CD4-positive, CD25-positive, alpha-beta regulatory T cell (primary cell): ENCODE measurements around the gene CHST3. TPM values are rescaled to one million over a fixed set of nuclear protein-coding genes. Genes with fewer than 3 reads are reported as not detected.

Experiments used
- ATAC-seq, 2 donors: fragments of 150-1000 bp; cut with Tn5 transposase; one replicate each; pipeline ENCODE4 v1.10.0; 2021; ENCODE audit warnings: low read depth in 2 of 2, moderate number of reproducible peaks in 2 of 2, moderate library complexity in 1 of 2
- DNase-seq, 3 donors: peaks; one replicate each; pipeline versions ENCODE4 v3.0.0 to v3.0.0-alpha.2; 2012 to 2022; ENCODE audit warnings: mixed read lengths in 1 of 3
- H3K27ac ChIP-seq: one replicate; pipeline ENCODE4 v1.7.0; 2013; ENCODE audit warnings: mild to moderate bottlenecking, low read length; ENCODE audit not compliant: insufficient read depth, poor library complexity, severe bottlenecking
- H3K27me3 ChIP-seq: one replicate; pipeline ENCODE4 v1.7.0; 2013; ENCODE audit warnings: low read length; ENCODE audit not compliant: control insufficient read depth, insufficient read depth
- H3K36me3 ChIP-seq: one replicate; pipeline ENCODE4 v1.7.0; 2013; ENCODE audit warnings: mild to moderate bottlenecking, low read length, moderate library complexity; ENCODE audit not compliant: control insufficient read depth, insufficient read depth
- H3K4me1 ChIP-seq: 2 replicates; pipeline ENCODE4 v1.7.0; 2013; ENCODE audit warnings: mild to moderate bottlenecking, low read length; ENCODE audit not compliant: insufficient read depth, control insufficient read depth, poor library complexity, severe bottlenecking
- H3K4me3 ChIP-seq: one replicate; pipeline ENCODE4 v1.7.0; 2013; ENCODE audit warnings: low read depth, mild to moderate bottlenecking, low read length, moderate library complexity
- H3K9me3 ChIP-seq, 2 experiments: 1 replicate in 1 of 2; 2 replicates in 1 of 2; pipeline ENCODE4 v1.7.0; 2013; ENCODE audit warnings: low read length in 2 of 2, mild to moderate bottlenecking in 1 of 2, moderate library complexity in 1 of 2; ENCODE audit not compliant: control insufficient read depth in 2 of 2
- H3K27ac Mint-ChIP-seq, 3 donors: one replicate each; pipeline ENCODE4 v1.8.0; 2020 to 2022; ENCODE audit warnings: mild to moderate bottlenecking in 3 of 3, mixed read lengths in 3 of 3, moderate library complexity in 2 of 3
- H3K27me3 Mint-ChIP-seq: one replicate; pipeline ENCODE4 v1.8.0; 2022; ENCODE audit warnings: mild to moderate bottlenecking, mixed read lengths
- H3K36me3 Mint-ChIP-seq: one replicate; pipeline ENCODE4 v1.8.0; 2020; ENCODE audit warnings: mixed read lengths
- H3K4me1 Mint-ChIP-seq, 4 donors: one replicate each; pipeline ENCODE4 v1.8.0; 2020 to 2022; ENCODE audit warnings: mixed read lengths in 4 of 4, mild to moderate bottlenecking in 1 of 4
- H3K4me3 Mint-ChIP-seq, 4 donors: one replicate each; pipeline ENCODE4 v1.8.0; 2020 to 2022; ENCODE audit warnings: mild to moderate bottlenecking in 4 of 4, mixed read lengths in 4 of 4, moderate library complexity in 3 of 4
- H3K9me3 Mint-ChIP-seq, 7 donors: one replicate each; pipeline ENCODE4 v1.8.0; 2020 to 2022; ENCODE audit warnings: mixed read lengths in 7 of 7, mild to moderate bottlenecking in 3 of 7, moderate library complexity in 2 of 7
- polyA plus RNA-seq, 4 donors: library from polyadenylated mRNA; unstranded; fragments of 300-500 nt; fragmentation: Illumina TruSeq; gene quantifications; one replicate each; pipeline ENCODE4 v1.2.3, GENCODE V29; 2021
- total RNA-seq: library from RNA; stranded (reverse); gene quantifications from one replicate; pipeline ENCODE4 v1.2.3, GENCODE V29; 2022

CHST3 gene
- total and polyA plus RNA-seq, 5 donors from 2014 or later, result not detected

- Histone ChIP-seq H3K4me1 (no peaks in the 10 kb centered on the region), H3K4me3 (no peak overlapping the region), H3K9me3 (no peaks in the 10 kb centered on the region), H3K27ac (no peak overlapping the region), H3K36me3 (no peaks in the 10 kb centered on the region), H3K27me3 (no peaks in the 10 kb centered on the region)
- H3K27me3 Mint-ChIP-seq, result peaks cover 6% of the 10 kb centered on the region
- no peaks in the 10 kb centered on the region for H3K9me3 Mint-ChIP-seq
- no peak overlapping the region for H3K27ac Mint-ChIP-seq
- ATAC-seq (no peak), DNase-seq (no peak)
- H3K4me3 Mint-ChIP-seq, result no peak overlapping the region
- no peaks in the 10 kb centered on the region for H3K4me1 Mint-ChIP-seq
- no peaks in the 10 kb centered on the region for H3K36me3 Mint-ChIP-seq
Observed at GRCh38 chr10:71990706-71991269, 26.6 kb downstream of the CHST3 start.

GRCh38 chr10:71995449-71995848 lies 31.3 kb downstream of the CHST3 start:
- DNase-seq (no peak), ATAC-seq (no peak)
- Mint-ChIP-seq H3K9me3 (no peaks in the 10 kb centered on the region), H3K27me3 (peaks cover 11% of the 10 kb centered on the region), H3K4me1 (no peaks in the 10 kb centered on the region), H3K27ac (no peak overlapping the region), H3K4me3 (no peak overlapping the region), H3K36me3 (no peaks in the 10 kb centered on the region)
- no peak overlapping the region for H3K4me3 ChIP-seq
- no peaks in the 10 kb centered on the region for H3K9me3 ChIP-seq
- H3K27me3 ChIP-seq, result no peaks in the 10 kb centered on the region
- no peaks in the 10 kb centered on the region for H3K4me1 ChIP-seq
- H3K36me3 ChIP-seq, result no peaks in the 10 kb centered on the region
- H3K27ac ChIP-seq, result no peak overlapping the region

- Histone ChIP-seq H3K4me3 (no peak overlapping the region), H3K27ac (no peak overlapping the region), H3K9me3 (no peaks in the 10 kb centered on the region), H3K36me3 (no peaks in the 10 kb centered on the region), H3K4me1 (no peaks in the 10 kb centered on the region), H3K27me3 (no peaks in the 10 kb centered on the region)
- ATAC-seq (no peak), DNase-seq (no peak)
- H3K4me1 Mint-ChIP-seq, result no peaks in the 10 kb centered on the region
- no peak overlapping the region for H3K4me3 Mint-ChIP-seq
- no peaks in the 10 kb centered on the region for H3K9me3 Mint-ChIP-seq
- H3K27me3 Mint-ChIP-seq, result peaks cover 11% of the 10 kb centered on the region
- no peak overlapping the region for H3K27ac Mint-ChIP-seq
- no peaks in the 10 kb centered on the region for H3K36me3 Mint-ChIP-seq
Observed at GRCh38 chr10:71995887-71996575, 31.8 kb downstream of the CHST3 start.

GRCh38 chr10:71996592-71997371 lies 32.6 kb downstream of the CHST3 start:
- no peaks in the 10 kb centered on the region for H3K9me3 Mint-ChIP-seq
- peaks cover 11% of the 10 kb centered on the region for H3K27me3 Mint-ChIP-seq
- Histone ChIP-seq H3K9me3 (no peaks in the 10 kb centered on the region), H3K27ac (no peak overlapping the region), H3K4me1 (no peaks in the 10 kb centered on the region), H3K27me3 (no peaks in the 10 kb centered on the region), H3K36me3 (no peaks in the 10 kb centered on the region), H3K4me3 (no peak overlapping the region)
- H3K36me3 Mint-ChIP-seq, result no peaks in the 10 kb centered on the region
- DNase-seq (no peak), ATAC-seq (no peak)
- no peaks in the 10 kb centered on the region for H3K4me1 Mint-ChIP-seq
- H3K4me3 Mint-ChIP-seq, result no peak overlapping the region
- H3K27ac Mint-ChIP-seq, result no peak overlapping the region

- H3K36me3 ChIP-seq, result no peaks in the 10 kb centered on the region
- no peak for ATAC-seq
- H3K36me3 Mint-ChIP-seq, result no peaks in the 10 kb centered on the region
- H3K4me3 ChIP-seq, result no peak overlapping the region
- H3K4me3 Mint-ChIP-seq, result no peak overlapping the region
- H3K9me3 ChIP-seq, result no peaks in the 10 kb centered on the region
- H3K4me1 ChIP-seq, result no peaks in the 10 kb centered on the region
- H3K27ac Mint-ChIP-seq, result no peak overlapping the region
- H3K27ac ChIP-seq, result no peak overlapping the region
- H3K27me3 ChIP-seq, result no peaks in the 10 kb centered on the region
- H3K27me3 Mint-ChIP-seq, result peaks cover 8% of the 10 kb centered on the region
- DNase-seq, result no peak
- H3K9me3 Mint-ChIP-seq, result no peaks in the 10 kb centered on the region
- H3K4me1 Mint-ChIP-seq, result no peaks in the 10 kb centered on the region
Observed at GRCh38 chr10:71998119-71998839, 34.1 kb downstream of the CHST3 start.

- Mint-ChIP-seq H3K36me3 (no peaks in the 10 kb centered on the region), H3K27ac (peak overlapping the region in 1 of 3 donors; percentile 76)
- no peak for DNase-seq
Observed at GRCh38 chr10:71998840-71999194, 34.6 kb downstream of the CHST3 start.

GRCh38 chr10:71999360-72000072 lies 35.3 kb downstream of the CHST3 start:
- no peaks in the 10 kb centered on the region for H3K4me1 Mint-ChIP-seq
- Histone ChIP-seq H3K9me3 (no peaks in the 10 kb centered on the region), H3K4me1 (no peaks in the 10 kb centered on the region), H3K27ac (no peak overlapping the region), H3K36me3 (no peaks in the 10 kb centered on the region), H3K27me3 (no peaks in the 10 kb centered on the region), H3K4me3 (no peak overlapping the region)
- DNase-seq, result no peak
- H3K27me3 Mint-ChIP-seq, result peaks cover 6% of the 10 kb centered on the region
- H3K36me3 Mint-ChIP-seq, result no peaks in the 10 kb centered on the region
- H3K9me3 Mint-ChIP-seq, result no peaks in the 10 kb centered on the region
- no peak overlapping the region for H3K4me3 Mint-ChIP-seq
- no peak overlapping the region for H3K27ac Mint-ChIP-seq
- ATAC-seq, result no peak

More at GRCh38 chr10:71998840-71999194, 34.6 kb downstream of the CHST3 start:
- no peak overlapping the region for H3K4me3 ChIP-seq
- no peaks in the 10 kb centered on the region for H3K36me3 ChIP-seq
- Mint-ChIP-seq H3K4me3 (no peak overlapping the region), H3K9me3 (no peaks in the 10 kb centered on the region), H3K27me3 (peaks cover 6% of the 10 kb centered on the region), H3K4me1 (no peaks in the 10 kb centered on the region)
- H3K27me3 ChIP-seq, result no peaks in the 10 kb centered on the region
- no peaks in the 10 kb centered on the region for H3K9me3 ChIP-seq
- no peaks in the 10 kb centered on the region for H3K4me1 ChIP-seq
- H3K27ac ChIP-seq, result no peak overlapping the region
- ATAC-seq, result no peak
